ENCODE measurements around the gene NFYA.
A peak's percentile ranks its signal among the peaks of the same experiment; 100 is the strongest.

The NFYA gene

DNA sequence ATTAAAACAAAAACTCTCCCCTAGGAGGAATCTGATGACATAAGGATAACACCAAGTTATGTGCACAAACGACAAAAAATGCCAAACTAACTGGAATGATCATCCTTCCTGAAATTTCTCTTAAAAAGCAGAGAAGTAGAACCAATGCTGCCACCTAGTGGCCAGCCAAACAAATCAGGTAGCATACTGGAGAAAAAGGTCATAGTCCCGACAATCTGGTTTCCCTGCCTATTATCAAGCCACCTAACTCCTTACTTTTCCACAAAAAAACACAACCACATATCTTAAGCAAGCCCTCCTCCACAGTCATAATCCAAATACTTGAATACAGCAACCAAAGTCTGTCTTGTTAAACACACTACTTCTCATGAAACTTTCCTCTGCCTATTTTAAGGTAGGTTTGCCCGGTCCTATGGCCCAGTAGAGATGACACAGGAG is 5.9 kb upstream of the NFYA start:
- in situ Hi-C loops (cut with HindIII; ENCODE audit: low sequenced_read_pairs), result no loop called here
- peak; percentile 83 for DNase-seq (ENCODE audit: low read depth, low spot score)
- TF ChIP-seq, protein P1, sequence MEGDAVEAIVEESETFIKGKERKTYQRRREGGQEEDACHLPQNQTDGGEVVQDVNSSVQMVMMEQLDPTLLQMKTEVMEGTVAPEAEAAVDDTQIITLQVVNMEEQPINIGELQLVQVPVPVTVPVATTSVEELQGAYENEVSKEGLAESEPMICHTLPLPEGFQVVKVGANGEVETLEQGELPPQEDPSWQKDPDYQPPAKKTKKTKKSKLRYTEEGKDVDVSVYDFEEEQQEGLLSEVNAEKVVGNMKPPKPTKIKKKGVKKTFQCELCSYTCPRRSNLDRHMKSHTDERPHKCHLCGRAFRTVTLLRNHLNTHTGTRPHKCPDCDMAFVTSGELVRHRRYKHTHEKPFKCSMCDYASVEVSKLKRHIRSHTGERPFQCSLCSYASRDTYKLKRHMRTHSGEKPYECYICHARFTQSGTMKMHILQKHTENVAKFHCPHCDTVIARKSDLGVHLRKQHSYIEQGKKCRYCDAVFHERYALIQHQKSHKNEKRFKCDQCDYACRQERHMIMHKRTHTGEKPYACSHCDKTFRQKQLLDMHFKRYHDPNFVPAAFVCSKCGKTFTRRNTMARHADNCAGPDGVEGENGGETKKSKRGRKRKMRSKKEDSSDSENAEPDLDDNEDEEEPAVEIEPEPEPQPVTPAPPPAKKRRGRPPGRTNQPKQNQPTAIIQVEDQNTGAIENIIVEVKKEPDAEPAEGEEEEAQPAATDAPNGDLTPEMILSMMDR (IDR thresholded peaks at IDR 0.05; ENCODE audit: low read depth, low read length), result peak; percentile 84
- no peak overlapping the region for H3K4me3 ChIP-seq (ENCODE audit: low read depth, low read length)

GRCh38 chr6:41071501-41071922 is 1.3 kb upstream of the NFYA start:
- in situ Hi-C loops (cut with HindIII; ENCODE audit: low sequenced_read_pairs), result no loop called here
- no peak for DNase-seq (ENCODE audit: low read depth, low spot score)
- TF ChIP-seq, protein P1 (IDR thresholded peaks at IDR 0.05; ENCODE audit: low read depth, low read length), result no peak
- H3K4me3 ChIP-seq (ENCODE audit: low read depth, low read length), result peak overlapping the region; percentile 88

DNA sequence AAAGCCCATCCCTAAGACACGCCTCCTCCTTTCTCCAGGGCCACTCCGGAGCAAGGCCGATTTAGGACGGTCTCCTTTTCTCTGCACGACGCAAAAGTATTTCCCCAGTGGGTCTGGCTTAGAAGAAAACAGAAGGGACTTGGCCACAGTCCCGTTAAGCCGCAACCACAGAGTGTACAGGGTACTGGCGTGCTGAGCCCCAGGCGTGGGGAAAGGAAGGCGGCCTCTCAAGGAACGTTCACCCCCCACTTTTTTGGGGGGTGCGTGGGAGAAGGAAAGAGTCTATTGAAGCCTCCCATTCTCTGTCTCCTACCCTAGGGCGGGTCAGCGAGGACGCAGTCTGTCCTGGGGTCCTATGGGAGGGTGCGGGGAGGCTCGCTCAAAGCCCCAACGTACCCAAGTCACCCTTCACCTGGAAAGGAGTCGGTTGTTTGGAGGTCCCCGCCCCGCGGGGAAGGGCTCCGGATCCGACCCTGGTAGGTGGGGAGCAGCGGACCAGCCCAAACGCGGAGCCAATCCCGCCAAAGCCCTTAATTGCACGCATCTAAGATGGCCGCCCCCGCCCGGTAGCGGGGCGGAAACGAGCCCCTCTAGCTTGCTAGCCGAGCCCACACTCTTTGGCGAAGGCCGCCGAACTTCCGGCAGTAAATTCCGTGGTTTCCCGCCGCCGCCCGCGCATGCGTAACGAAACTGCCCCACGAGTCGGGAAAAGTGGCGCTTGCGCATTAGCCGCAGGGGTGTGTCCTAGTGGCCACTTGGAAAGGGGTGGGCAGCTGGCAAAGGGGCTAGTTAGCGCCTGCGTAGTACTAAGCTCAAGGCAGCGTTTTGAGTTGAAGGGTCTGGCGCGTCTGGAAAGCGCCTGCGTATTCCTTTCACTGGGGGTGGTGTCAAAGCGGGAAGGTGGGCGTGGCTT is 595 bp upstream of the NFYA start, which contains the start of gene OARD1:
Gene OARD1 (minus strand): TSS at position 434 of the 913 bp plus-strand sequence. CDS start 722 bp downstream, outside the sequence.
- H3K4me3 ChIP-seq (ENCODE audit: low read depth, low read length), result peak within 1 kb of the TSS; percentile 88
- TF ChIP-seq, protein P1 (IDR thresholded peaks at IDR 0.05; ENCODE audit: low read depth, low read length), result no peak
- in situ Hi-C loops (cut with HindIII; ENCODE audit: low sequenced_read_pairs), result no loop called here
- DNase-seq (ENCODE audit: low read depth, low spot score), result peak; percentile 100

GRCh38 chr6:41073203-41073967 is 611 bp downstream of the NFYA start:
- DNase-seq (ENCODE audit: low read depth, low spot score), result peak; percentile 81
- peak overlapping the region; percentile 88 for H3K4me3 ChIP-seq (ENCODE audit: low read depth, low read length)
- TF ChIP-seq, protein P1 (IDR thresholded peaks at IDR 0.05; ENCODE audit: low read depth, low read length), result no peak
- in situ Hi-C loops (cut with HindIII; ENCODE audit: low sequenced_read_pairs), result no loop called here

- H3K4me3 ChIP-seq (ENCODE audit: low read depth, low read length), result peak overlapping the region; percentile 88
- in situ Hi-C loops (cut with HindIII; ENCODE audit: low sequenced_read_pairs), result no loop called here
- peak; percentile 31 for DNase-seq (ENCODE audit: low read depth, low spot score)
- TF ChIP-seq, protein P1 (IDR thresholded peaks at IDR 0.05; ENCODE audit: low read depth, low read length), result no peak
Measured at GRCh38 chr6:41073968-41074691, 1.4 kb downstream of the NFYA start.

Data from astrocyte of the spinal cord (primary cell).